Left ventricle myocardium inferior (tissue), 1 donor: ENCODE data around the gene AR. TPM values are rescaled to one million over a fixed set of nuclear protein-coding genes. Genes with fewer than 3 reads are reported as not detected.

Source experiments
- DNase-seq: peaks from one replicate; pipeline ENCODE4 v3.0.0-alpha.2; 2020
- H3K27ac ChIP-seq: fragments of 200-600 bp; replicated peaks from 2 replicates; pipeline ENCODE4 v1.8.0; 2021
- H3K27me3 ChIP-seq: fragments of 200-600 bp; 2 replicates; pipeline ENCODE4 v1.8.0; 2021; ENCODE audit warnings: low read depth
- H3K36me3 ChIP-seq: fragments of 200-600 bp; 2 replicates; pipeline ENCODE4 v1.8.0; 2021
- H3K4me1 ChIP-seq: fragments of 200-600 bp; 2 replicates; pipeline ENCODE4 v1.8.0; 2021
- H3K4me3 ChIP-seq: fragments of 200-600 bp; 2 replicates; pipeline ENCODE4 v1.8.0; 2021; ENCODE audit warnings: mild to moderate bottlenecking, moderate library complexity
- H3K9me3 ChIP-seq: fragments of 200-600 bp; replicated peaks from 2 replicates; pipeline ENCODE4 v1.8.0; 2021
- intact Hi-C: fragments of 100-400 bp; cut with micrococcal nuclease; formaldehyde crosslinking; loops from one replicate; pipeline ENCODE4 v1.11.0; 2022
- total RNA-seq: library from RNA; stranded (reverse); fragmentation: NEBNext Ultra II Directional; extraction: Animal tissue kit (Norgen Biotek cat#: 25700); gene quantifications from one replicate; pipeline ENCODE4 v1.2.1, GENCODE V29; 2021
- TF ChIP-seq, protein P1 (sequence below): fragments of 200-600 bp; IDR thresholded peaks from 2 replicates; pipeline ENCODE4 v1.8.0; 2021; ENCODE audit warnings: antibody characterized with exemption, mild to moderate bottlenecking, borderline replicate concordance
- donor health status: DM: no; HTN: yes; CAD: no; lungs with severe emphysema.

AR gene
- total RNA-seq, 1 donor from 2014 or later = 18.4 TPM

DNA sequence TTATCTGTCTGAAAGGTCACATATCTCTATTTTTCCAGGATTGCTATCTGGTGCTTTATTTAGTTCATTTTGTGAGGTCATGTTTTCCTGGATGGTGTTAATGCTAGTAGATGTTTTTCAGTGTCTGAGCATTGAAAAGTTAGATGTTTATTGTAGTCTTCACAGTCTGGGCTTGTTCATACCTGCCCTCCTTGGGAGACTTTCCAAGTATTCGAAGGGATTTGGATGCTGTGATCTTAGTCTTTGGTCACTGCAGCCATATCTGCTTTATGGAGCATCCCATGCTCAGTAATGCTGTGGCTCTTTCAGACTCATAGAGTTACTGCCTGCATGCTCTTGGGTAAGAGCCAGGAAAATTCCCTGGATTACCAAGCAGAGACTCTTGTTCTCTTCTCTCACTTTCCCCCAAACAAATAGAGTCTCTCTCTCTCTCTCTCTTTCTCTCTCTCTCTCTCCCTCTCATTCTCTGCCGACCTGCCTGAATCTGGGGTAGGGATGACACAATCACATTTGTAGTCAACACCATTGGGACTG is 130.0 kb downstream of the AR start:
- TF ChIP-seq, protein P1, sequence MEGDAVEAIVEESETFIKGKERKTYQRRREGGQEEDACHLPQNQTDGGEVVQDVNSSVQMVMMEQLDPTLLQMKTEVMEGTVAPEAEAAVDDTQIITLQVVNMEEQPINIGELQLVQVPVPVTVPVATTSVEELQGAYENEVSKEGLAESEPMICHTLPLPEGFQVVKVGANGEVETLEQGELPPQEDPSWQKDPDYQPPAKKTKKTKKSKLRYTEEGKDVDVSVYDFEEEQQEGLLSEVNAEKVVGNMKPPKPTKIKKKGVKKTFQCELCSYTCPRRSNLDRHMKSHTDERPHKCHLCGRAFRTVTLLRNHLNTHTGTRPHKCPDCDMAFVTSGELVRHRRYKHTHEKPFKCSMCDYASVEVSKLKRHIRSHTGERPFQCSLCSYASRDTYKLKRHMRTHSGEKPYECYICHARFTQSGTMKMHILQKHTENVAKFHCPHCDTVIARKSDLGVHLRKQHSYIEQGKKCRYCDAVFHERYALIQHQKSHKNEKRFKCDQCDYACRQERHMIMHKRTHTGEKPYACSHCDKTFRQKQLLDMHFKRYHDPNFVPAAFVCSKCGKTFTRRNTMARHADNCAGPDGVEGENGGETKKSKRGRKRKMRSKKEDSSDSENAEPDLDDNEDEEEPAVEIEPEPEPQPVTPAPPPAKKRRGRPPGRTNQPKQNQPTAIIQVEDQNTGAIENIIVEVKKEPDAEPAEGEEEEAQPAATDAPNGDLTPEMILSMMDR = no peak
- no peaks in the 10 kb centered on the region for H3K27me3 ChIP-seq
- H3K36me3 ChIP-seq = no peaks in the 10 kb centered on the region
- DNase-seq = no peak
- no peaks in the 10 kb centered on the region for H3K9me3 ChIP-seq
- intact Hi-C loops = no loop called here
- no peak overlapping the region for H3K4me3 ChIP-seq
- peaks cover 7% of the 10 kb centered on the region for H3K4me1 ChIP-seq
- H3K27ac ChIP-seq = no peak overlapping the region

- Histone ChIP-seq H3K27ac (no peak overlapping the region), H3K36me3 (no peaks in the 10 kb centered on the region), H3K4me3 (no peak overlapping the region), H3K4me1 (peaks cover 7% of the 10 kb centered on the region), H3K9me3 (no peaks in the 10 kb centered on the region), H3K27me3 (no peaks in the 10 kb centered on the region)
- DNase-seq = no peak
- TF ChIP-seq, protein P1 = no peak
- intact Hi-C loops = no loop called here
Observed at GRCh38 chrX:67674741-67675140, 130.9 kb downstream of the AR start.

- intact Hi-C loops = no loop called here
- DNase-seq = no peak
- no peaks in the 10 kb centered on the region for H3K27me3 ChIP-seq
- H3K27ac ChIP-seq = no peak overlapping the region
- TF ChIP-seq, protein P1 = no peak
- peaks cover 10% of the 10 kb centered on the region for H3K9me3 ChIP-seq
- H3K4me3 ChIP-seq = no peak overlapping the region
- no peaks in the 10 kb centered on the region for H3K36me3 ChIP-seq
- H3K4me1 ChIP-seq = no peaks in the 10 kb centered on the region
Observed at GRCh38 chrX:67684136-67684535, 140.3 kb downstream of the AR start.

DNA sequence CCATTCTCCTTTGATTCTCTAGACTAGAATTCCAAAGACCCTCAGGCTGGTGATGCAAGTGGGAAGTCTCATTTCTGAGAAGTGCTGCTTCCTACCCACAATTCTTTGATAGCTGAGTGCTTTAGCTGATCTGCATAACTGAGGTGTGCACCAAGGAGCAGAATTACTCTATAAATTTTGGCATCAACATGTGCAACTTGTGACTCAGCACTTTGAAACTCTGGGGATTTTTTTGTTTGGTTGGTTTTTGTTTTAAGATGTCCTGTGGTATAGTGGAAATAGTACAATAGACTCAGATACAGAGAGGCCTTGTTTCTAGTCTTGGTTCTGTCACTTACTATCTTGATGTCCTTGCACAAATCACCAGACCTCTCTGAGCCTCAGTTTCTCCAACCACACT is 148.4 kb downstream of the AR start:
- Histone ChIP-seq H3K4me1 (peaks cover 5% of the 10 kb centered on the region), H3K27ac (no peak overlapping the region), H3K27me3 (no peaks in the 10 kb centered on the region), H3K36me3 (no peaks in the 10 kb centered on the region), H3K9me3 (no peaks in the 10 kb centered on the region), H3K4me3 (no peak overlapping the region)
- intact Hi-C loops = no loop called here
- DNase-seq = no peak
- TF ChIP-seq, protein P1 = no peak

GRCh38 chrX:67693928-67694327 is 150.1 kb downstream of the AR start:
- no peaks in the 10 kb centered on the region for H3K36me3 ChIP-seq
- DNase-seq = no peak
- TF ChIP-seq, protein P1 = no peak
- intact Hi-C loops = no loop called here
- no peak overlapping the region for H3K4me3 ChIP-seq
- H3K27me3 ChIP-seq = no peaks in the 10 kb centered on the region
- no peak overlapping the region for H3K27ac ChIP-seq
- H3K9me3 ChIP-seq = no peaks in the 10 kb centered on the region
- peaks cover 5% of the 10 kb centered on the region for H3K4me1 ChIP-seq
